ENCODE results near the gene CRISP1.

GRCh38 chr6:49813248-49813647 is 53.1 kb downstream of the CRISP1 start:
- TF ChIP-seq EZH2 (IDR thresholded peaks at IDR 0.05; ENCODE audit: insufficient read depth, poor library complexity, severe bottlenecking) (no peak), EZH2phosphoT487 (IDR thresholded peaks at IDR 0.05; ENCODE audit: insufficient read depth, low read depth) (no peak)
